GM12891 (cell line): ENCODE data around the gene CALCOCO1.

ENCODE experiments used
- DNase-seq: peaks from one replicate; pipeline ENCODE4 v3.0.0; 2011; ENCODE audit warnings: low spot score; ENCODE audit not compliant: insufficient read length
- FAIRE-seq: peaks from 2 replicates; lab custom pipeline; 2011; peaks lifted over from hg19 to GRCh38; lab: Jason Lieb, UNC
- PAX5 ChIP-seq: IDR thresholded peaks from 2 replicates; pipeline ENCODE4 v1.6.1; 2011; ENCODE audit warnings: low read length, moderate library complexity, mild to moderate bottlenecking; ENCODE audit not compliant: insufficient read depth, severe bottlenecking
- POLR2A ChIP-seq: IDR thresholded peaks from 2 replicates; pipeline ENCODE4 v1.6.1; 2011; ENCODE audit warnings: low read depth, low read length, control low read depth
- POLR2AphosphoS5 ChIP-seq: IDR thresholded peaks from 2 replicates; pipeline ENCODE4 v1.6.1; 2011; ENCODE audit warnings: low read depth, low read length, control low read depth
- POU2F2 ChIP-seq: IDR thresholded peaks from 2 replicates; pipeline ENCODE4 v1.6.1; 2011; ENCODE audit warnings: low read depth, mild to moderate bottlenecking, control low read depth, low read length, moderate library complexity
- SPI1 ChIP-seq: IDR thresholded peaks from 2 replicates; pipeline ENCODE4 v1.6.1; 2011; ENCODE audit warnings: low read depth, low read length, control low read depth
- TAF1 ChIP-seq: IDR thresholded peaks from 2 replicates; pipeline ENCODE4 v1.6.1; 2011; ENCODE audit warnings: low read depth, low read length, control low read depth

CALCOCO1 gene

DNA sequence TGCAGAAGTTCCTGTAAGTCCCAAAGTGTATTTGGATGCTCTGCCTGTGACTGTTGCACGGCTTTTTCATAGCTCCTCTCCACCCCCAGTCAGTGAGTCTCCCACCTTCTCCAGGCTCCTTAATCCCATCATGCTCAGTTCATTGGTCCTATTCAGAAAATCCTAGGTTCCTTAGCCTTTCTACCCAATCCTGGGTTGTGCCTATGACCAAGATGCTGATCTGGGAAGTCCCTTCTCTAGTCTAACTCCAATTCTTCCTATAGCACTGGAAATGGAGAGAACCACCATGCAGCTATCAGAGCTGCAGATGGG is 16.8 kb upstream of the CALCOCO1 start:
- TF ChIP-seq POLR2A (no peak), SPI1 (no peak), PAX5 (no peak), POU2F2 (no peak), TAF1 (no peak), POLR2AphosphoS5 (no peak)
- FAIRE-seq: no peak
- no peak for DNase-seq

DNA sequence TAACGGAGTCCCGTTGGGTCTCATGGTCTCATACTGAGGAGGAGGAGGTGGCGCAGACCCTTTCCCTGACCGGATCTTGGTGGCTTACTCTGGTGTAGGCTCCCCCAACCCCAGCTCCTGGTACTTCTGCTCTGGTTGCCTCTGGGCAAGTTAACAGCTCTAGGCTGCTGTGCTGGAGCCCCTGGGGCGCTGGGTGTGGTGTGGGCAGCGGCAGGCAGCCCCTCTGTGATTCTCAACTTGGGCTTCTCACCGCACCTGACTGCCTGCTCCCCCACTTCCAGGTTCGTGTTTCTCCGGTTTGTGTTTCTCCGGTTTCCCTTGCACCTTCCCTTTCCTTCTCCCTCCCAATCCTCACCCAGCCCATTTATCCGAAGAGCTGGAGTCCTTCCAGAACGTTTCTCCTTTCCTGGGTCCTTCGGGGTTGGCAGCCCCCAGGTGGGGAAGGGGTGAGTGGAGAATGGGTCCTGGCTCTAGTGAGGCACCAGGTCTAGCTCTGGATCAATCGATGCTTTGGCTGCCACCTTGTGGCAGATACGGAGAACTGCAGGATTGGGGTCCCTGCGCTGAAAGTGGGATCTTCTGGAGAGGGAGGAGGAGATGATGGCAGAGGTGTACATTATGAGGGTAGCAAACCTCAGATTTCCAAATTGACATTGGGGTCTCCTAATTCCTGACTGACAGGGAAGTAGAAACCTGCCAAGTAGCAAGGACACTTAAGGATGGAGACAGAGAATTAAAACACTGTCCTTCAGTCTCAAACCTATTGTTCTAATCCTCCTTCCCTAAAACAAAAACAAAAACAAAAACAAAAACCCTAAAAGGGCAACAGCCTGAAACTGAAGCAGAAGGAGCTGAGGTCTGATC is 16.2 kb upstream of the CALCOCO1 start:
- TF ChIP-seq SPI1 (no peak), PAX5 (no peak), POLR2AphosphoS5 (no peak), TAF1 (no peak), POU2F2 (no peak), POLR2A (no peak)
- DNase-seq (peak; percentile 67), FAIRE-seq (peak; percentile 92)

DNA sequence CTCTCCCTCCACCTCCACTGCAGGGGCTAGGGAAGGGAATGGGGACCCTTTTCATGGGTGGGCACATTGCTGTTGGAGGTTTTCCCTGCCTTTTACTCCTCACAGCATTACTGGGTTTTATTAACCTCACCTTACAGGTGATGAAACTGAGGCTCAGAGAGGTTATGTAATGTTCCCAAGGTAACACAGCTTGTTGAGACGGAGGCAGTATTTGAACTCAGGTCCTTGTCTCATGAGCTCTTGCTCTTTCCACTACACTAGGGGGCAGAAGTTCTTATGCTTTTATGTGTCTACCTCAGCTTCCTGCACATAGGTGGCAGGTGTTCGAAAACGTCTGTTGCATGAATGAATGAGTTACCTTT is 12.9 kb upstream of the CALCOCO1 start:
- TF ChIP-seq POU2F2: no peak
- TF ChIP-seq TAF1: no peak
- TF ChIP-seq POLR2A: no peak
- FAIRE-seq: peak; percentile 54
- no peak for DNase-seq

DNA sequence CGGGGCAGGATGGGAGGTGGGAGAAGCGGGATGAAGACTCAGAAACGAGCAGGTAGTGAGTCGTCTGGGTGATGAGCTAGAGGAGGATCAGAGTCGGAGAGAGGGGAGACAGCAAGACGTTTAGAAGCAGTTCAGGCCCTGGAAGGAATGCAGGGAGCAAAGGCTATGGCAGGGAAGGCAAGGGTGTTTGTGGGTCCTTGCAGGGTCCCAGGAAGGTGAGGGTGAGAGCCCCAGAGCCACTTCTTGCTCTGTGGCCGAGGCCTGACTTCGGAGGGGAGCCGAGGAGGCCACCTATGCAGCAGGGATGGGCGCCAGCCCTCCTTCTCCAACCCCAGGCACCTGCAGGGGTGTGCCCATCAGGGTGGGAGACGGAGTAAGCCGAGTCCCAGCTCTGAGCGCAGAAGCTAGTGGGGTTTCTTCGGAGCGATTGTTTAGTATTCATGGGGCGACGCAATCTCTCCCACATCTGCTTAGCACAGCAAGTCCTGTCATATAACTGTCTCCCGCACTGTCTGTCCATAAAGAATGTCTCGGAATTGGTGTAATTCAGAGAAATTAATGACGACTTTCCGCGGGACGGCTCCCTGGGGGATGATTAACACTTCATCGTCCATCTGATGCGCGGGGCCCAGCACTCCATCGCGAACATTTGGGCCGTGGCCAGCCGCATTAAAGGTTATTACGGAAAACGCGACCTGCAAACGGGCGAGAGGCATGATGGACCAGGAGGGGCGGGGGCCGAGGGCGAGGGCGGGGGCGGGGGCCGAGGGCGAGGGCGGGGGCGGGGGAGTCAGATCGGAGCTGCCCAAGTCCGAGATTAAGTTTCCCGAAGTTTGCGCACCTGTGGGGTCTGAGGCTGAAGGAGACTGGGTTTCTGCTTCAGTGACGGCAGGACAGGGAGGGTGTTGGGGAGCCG is 12.2 kb upstream of the CALCOCO1 start:
- peak; percentile 59 for FAIRE-seq
- no peak for DNase-seq
- no peak for TF ChIP-seq POU2F2
- no peak for TF ChIP-seq TAF1
- no peak for TF ChIP-seq SPI1
- TF ChIP-seq POLR2A: no peak
- no peak for TF ChIP-seq POLR2AphosphoS5
- TF ChIP-seq PAX5: no peak

DNA sequence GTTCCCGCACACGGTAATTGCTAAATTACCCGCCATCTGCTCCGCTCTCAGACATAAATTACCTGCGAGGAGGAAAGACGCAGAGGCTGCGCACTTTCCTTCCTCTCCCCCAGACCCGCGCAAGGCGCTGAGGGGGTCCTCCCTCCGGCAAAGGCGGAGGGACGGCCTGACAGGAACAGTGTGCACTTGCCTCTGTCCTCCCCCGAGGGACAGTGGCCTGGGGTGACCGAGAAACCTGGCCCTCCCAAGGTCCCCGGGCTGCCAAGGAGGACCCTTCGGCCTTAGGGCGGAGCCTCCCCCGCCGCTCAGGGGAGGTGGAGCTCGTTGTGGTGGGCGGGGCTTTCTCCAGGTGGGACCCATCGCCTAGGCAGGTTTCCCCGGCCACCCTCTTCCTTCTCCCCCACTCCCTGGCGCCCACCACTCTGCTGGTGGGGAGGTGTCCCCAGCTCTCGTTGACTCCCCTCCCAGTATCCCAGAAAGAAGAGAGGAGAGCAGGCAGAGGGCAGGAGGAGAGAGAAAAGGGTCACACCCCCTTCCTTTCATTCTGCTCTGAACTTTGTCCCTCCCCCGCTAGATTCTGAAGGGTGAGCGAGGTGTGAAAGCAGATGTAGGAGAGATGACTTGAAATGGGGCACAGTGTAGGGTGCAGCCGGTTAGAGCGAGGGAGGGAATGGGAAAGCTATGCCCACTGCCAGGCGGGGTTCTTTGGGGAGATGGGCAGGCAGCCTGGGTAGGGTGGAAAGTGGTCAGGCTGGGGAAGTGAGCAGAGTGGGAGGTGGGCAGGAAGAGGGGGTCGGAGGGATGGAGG is 11.4 kb upstream of the CALCOCO1 start:
- no peak for TF ChIP-seq TAF1
- no peak for TF ChIP-seq POLR2AphosphoS5
- TF ChIP-seq SPI1: no peak
- TF ChIP-seq POLR2A: no peak
- no peak for TF ChIP-seq POU2F2
- no peak for TF ChIP-seq PAX5
- DNase-seq (no peak), FAIRE-seq (peak; percentile 40)

DNA sequence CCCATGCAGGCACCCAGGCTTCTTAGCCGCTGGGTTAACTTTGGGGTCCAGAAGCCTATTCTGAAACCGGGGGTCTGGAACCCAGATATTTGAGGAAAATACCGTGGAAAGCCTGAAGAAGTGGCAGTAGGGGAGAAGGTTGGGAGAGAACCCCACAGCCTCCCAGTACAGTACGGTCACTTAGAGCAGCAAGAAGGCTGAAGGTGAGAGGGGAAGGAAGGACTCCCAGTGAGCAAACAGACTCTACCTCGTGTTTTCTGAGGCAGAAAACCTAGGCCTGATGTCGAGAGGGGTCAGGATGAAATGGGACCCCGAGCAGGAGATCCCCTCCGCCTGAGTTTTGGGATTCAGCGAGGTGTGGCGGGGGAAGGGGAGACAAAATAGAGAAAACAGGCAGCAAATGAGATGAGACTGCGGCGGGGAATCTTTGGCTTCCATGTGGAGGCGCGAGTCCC is 10.7 kb upstream of the CALCOCO1 start:
- TF ChIP-seq POU2F2 (no peak), SPI1 (no peak), POLR2AphosphoS5 (no peak), TAF1 (no peak), PAX5 (no peak), POLR2A (no peak)
- DNase-seq (no peak), FAIRE-seq (no peak)

DNA sequence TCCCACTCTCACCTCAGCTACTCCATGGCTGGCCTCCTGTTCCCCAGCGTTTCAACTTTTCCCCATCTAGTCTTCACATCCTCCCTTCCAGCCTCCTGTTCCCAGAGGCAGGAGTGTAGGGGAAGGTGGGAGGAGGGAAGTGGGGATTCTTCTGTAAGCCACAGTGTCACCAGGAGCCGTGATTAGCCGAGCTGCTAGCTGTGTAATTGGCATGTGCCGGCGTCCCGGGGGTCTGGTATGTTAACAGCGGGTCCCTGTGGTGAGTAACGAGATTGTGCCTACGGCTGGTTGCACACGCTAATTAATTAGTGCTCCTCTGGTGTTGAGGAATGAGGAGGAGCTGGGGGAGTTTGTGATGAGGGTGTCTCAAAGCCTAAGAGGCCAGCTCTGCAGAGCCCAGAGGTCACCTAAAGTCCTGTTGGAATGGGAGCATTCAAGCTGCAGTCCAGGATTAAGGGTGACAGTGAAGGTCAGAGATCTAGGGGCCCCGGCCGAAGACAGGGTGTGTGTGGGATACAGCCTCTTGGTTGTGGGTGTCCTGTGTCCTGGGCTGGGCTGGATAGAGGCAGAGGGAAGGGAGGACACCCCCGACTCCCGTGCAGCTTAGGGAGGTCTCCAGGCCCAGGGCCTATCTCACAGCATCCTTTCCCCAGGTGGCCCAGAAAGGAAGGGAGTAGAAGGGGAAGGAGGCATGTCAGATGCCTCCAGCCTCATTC is 10.0 kb upstream of the CALCOCO1 start:
- DNase-seq (no peak), FAIRE-seq (no peak)
- TF ChIP-seq SPI1 (no peak), POU2F2 (no peak), POLR2AphosphoS5 (no peak), PAX5 (no peak), TAF1 (no peak), POLR2A (no peak)

DNA sequence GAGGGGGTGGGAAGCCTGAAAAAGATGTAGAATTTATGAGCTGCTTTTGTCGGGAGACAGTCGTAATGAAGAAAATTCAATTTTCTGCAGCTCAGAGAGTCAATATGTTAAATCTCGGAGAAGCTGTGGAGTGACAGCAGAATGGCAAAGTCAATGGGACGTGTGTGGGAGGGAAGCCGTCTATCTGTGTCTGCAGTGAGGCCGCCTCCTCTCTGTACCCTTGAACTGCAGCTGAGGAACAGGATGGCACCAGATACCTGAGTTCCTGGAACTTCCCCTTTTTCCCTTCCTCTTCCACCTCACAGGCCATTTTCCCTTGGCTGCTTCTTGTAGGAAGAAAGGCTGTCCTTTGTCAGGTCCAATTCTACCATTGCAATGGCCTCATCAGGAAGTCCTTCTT is 9.3 kb upstream of the CALCOCO1 start:
- no peak for FAIRE-seq
- no peak for DNase-seq
- TF ChIP-seq SPI1 (no peak), PAX5 (no peak), TAF1 (no peak), POU2F2 (no peak)
